GM12874 (cell line): ENCODE results near the gene CRTAC1.

Experiments used
- TF ChIP-seq, protein P1 (sequence below): IDR thresholded peaks from 2 replicates; pipeline ENCODE4 v1.5.1; 2011; ENCODE audit warnings: low read depth, mild to moderate bottlenecking, control low read depth, low read length, moderate library complexity; ENCODE audit not compliant: insufficient read depth

The CRTAC1 gene

GRCh38 chr10:97820096-97820704 lies 210.2 kb downstream of the CRTAC1 start:
- TF ChIP-seq, protein P1, sequence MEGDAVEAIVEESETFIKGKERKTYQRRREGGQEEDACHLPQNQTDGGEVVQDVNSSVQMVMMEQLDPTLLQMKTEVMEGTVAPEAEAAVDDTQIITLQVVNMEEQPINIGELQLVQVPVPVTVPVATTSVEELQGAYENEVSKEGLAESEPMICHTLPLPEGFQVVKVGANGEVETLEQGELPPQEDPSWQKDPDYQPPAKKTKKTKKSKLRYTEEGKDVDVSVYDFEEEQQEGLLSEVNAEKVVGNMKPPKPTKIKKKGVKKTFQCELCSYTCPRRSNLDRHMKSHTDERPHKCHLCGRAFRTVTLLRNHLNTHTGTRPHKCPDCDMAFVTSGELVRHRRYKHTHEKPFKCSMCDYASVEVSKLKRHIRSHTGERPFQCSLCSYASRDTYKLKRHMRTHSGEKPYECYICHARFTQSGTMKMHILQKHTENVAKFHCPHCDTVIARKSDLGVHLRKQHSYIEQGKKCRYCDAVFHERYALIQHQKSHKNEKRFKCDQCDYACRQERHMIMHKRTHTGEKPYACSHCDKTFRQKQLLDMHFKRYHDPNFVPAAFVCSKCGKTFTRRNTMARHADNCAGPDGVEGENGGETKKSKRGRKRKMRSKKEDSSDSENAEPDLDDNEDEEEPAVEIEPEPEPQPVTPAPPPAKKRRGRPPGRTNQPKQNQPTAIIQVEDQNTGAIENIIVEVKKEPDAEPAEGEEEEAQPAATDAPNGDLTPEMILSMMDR: no peak

GRCh38 chr10:97818572-97818971 lies 211.8 kb downstream of the CRTAC1 start:
- TF ChIP-seq, protein P1: no peak

GRCh38 chr10:97816609-97817008 lies 213.8 kb downstream of the CRTAC1 start:
- TF ChIP-seq, protein P1: no peak
